ENCODE results near the gene ERF.

The ERF gene

DNA sequence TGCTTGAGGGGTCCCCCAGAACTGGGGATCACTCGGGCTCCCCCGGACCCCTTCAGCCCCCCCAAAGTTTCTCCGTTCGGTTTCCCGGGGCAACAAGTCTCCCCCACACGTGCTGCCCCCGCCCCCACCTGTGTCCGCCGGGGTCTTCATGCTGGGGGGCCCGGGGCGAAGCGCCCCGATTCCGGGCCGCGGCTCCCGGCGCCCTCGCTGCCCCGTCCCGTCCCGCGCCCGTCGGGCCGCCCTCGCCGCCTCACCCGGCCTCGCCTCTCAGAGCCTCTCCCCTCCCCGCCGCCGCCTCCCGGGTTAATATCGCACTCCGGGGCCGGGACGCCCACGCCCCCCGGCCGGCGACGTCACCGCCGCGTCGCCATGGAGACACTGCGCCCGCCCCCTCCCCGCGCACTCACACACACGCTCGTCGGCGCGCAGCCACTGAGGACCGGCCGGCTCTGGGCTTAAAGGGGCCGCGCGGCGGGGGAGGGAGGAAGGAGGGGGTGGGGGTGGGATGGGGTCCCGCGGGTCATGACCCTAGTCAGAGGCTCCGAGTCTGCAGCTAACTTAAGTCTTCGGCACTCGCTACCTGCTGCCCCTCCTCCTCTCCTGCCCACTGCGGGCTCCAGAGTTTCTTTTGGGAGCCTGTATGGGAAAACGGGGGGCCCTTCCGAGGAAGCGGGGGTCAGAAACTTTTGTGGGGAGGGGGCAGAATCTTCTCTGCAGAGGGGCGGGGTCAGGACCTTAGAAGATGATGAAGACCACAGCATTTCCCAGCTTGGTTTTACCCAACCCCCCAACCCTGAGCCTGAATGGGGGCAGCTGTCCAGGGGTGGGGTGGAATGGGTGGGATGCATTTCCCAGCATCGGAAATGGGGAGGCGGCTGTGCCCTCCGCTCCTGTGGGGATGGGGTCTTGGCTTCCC is at the start of gene ERF:
TSS of gene ERF (minus strand) at position 279 of the 916 bp plus-strand sequence. CDS start at position 150, 129 bp downstream.
- DNase-seq, result peak; percentile 90

- no peak for DNase-seq
Observed at GRCh38 chr19:42303876-42304275, 48.9 kb upstream of the ERF start.

- no peak for DNase-seq
Observed at GRCh38 chr19:42303101-42303464, 48.2 kb upstream of the ERF start.

GRCh38 chr19:42301646-42302203 is 46.8 kb upstream of the ERF start, which contains the start of gene PRR19:
PRR19 (plus strand) TSS chr19:42302132; CDS start chr19:42309585, 7,453 bp downstream.
- DNase-seq, result no peak

DNA sequence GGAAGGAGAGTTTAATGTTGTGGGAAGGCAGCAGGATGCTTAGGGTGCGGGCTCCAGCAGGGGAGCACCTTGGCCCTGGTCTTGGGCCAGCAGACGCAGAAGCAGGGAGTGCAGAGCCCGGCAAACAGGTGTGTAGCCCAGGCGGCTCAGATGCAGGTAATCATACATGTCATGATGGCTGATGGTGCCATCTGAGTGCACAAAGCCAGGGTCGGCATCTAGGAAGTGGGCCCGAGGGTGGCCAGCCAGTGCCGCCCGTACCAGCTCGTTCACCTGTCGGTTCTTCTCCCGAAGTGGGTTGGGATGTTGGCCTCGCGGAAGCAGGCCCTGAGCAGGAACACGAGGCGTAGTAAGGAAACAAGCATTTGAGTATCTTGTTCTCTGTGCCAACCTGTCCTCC is 42.1 kb upstream of the ERF start:
- DNase-seq, result no peak

DNA sequence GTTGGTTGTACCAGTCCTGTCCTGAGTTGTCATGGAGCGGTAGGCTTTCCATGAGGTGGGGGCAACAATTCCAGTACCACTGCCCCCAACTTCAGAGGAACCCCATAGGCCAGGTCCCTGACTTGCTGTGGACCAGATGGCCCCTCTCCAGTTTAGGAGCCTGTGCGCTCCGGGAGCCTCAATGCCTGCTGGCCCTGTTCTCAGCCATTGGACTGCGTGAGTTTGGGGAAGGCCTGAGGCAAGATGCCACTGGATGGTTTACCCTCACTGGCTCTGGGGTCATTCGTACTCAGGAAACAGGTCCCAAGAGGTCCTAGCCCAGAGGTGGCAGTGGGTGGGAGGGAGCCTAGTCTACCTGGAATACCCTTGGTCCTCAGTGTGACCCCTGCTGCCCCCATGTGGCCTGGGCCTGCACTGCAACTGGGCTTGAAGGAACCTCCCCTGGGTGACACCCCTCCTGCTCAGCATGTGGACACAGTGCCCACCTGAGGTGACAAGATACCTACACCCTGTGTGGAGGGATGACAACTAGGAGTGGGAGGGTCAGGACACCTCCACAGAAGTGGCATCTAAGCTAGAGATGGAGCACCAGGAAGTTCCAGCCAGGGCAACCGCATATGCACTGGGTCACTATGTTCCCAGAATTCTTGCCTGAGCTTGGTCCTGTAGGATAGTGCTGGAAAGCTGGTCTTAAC is 41.0 kb upstream of the ERF start:
- peak; percentile 83 for DNase-seq

GRCh38 chr19:42295342-42295741 is 40.4 kb upstream of the ERF start:
- DNase-seq, result no peak

GRCh38 chr19:42294471-42295137 is 39.7 kb upstream of the ERF start:
- DNase-seq, result no peak

- DNase-seq, result no peak
Observed at GRCh38 chr19:42293948-42294347, 39.0 kb upstream of the ERF start.

DNA sequence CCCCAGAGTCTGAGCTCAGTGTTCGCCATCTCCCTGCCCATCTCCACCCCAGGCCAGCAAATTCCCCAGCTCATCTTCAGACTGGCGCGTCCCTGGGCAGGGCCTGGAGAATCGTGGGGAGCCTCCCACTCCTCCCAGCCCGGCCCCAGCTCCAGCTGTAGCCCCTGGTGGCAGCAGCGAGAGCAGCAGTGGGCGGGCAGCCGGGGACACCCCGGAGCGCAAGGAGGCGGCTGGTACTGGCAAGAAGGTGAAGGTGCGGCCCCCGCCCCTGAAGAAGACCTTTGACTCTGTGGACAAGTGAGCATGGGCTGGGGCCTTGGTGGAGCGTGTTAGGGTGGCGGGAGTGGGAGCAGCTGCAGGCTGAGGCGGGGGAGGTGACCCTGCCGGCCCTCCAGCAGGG is 38.6 kb upstream of the ERF start:
- DNase-seq, result no peak

DNA sequence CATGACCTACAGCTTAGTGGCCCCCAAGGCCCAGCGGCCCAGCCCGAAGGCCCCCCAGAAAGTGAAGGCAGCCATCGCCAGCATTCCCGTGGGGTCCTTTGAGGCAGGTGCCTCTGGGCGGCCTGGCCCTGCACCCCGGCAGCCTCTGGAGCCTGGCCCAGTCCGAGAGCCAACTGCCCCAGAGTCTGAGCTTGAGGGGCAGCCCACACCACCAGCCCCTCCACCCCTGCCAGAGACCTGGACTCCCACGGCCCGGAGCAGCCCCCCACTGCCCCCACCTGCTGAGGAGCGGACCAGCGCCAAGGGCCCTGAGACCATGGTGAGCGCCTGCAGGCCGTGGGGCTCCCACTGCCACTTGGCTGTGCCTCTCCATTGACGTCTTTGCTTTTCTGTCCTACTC is 38.0 kb upstream of the ERF start:
- DNase-seq, result no peak

DNA sequence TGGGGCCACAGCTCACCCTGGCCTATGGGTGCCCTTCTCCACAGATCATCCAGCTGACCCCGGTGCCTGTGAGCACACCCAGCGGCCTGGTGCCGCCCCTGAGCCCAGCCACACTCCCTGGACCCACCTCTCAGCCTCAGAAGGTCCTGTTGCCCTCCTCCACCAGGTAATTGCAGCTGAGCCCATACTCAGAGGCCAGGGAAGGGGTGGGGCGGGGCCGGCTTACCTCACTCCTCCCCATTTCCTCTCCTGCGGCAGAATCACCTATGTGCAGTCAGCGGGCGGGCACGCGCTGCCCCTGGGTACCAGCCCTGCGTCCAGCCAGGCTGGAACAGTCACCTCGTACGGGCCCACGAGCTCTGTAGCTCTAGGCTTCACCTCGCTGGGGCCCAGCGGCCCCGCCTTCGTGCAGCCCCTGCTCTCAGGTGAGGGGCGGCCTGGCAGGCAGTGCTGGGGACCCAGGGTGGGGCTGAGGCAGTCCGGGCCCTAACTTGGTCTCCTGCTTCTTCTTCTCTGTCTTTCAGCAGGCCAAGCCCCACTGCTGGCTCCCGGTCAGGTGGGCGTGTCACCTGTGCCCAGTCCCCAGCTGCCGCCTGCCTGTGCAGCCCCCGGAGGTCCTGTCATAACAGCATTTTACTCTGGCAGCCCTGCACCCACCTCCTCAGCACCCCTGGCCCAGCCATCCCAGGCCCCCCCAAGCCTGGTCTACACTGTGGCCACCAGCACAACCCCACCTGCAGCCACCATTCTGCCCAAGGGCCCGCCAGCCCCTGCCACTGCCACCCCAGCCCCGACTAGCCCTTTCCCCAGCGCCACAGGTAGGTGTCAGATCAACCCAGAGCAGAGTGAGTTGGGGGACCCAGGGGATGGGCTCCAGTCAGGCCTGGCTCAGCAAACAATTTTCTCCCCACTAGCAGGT is 37.4 kb upstream of the ERF start:
- no peak for DNase-seq

GRCh38 chr19:42291435-42291810 is 36.5 kb upstream of the ERF start:
- DNase-seq, result no peak

DNA sequence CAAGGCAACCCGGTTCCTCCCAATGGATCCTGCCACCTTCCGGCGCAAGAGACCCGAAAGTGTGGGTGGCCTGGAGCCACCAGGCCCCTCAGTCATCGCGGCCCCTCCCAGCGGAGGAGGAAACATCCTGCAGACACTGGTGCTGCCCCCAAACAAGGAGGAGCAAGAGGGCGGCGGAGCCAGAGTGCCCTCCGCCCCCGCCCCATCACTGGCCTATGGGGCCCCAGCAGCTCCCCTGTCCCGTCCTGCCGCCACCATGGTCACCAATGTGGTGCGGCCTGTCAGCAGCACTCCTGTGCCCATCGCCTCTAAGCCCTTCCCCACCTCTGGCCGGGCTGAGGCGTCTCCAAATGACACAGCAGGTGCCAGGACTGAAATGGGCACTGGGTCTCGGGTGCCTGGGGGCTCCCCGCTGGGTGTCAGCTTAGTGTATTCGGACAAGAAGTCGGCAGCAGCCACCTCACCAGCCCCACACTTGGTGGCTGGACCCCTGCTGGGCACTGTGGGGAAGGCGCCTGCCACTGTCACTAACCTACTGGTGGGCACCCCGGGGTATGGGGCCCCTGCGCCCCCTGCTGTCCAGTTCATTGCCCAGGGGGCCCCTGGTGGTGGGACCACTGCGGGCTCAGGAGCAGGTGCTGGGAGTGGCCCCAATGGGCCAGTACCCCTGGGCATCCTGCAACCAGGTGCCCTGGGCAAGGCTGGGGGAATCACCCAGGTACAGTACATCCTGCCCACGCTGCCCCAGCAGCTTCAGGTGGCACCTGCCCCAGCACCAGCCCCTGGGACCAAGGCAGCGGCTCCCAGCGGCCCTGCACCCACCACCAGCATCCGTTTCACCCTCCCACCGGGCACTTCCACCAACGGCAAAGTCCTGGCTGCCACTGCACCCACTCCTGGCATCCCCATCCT is 35.9 kb upstream of the ERF start:
- no peak for DNase-seq

DNA sequence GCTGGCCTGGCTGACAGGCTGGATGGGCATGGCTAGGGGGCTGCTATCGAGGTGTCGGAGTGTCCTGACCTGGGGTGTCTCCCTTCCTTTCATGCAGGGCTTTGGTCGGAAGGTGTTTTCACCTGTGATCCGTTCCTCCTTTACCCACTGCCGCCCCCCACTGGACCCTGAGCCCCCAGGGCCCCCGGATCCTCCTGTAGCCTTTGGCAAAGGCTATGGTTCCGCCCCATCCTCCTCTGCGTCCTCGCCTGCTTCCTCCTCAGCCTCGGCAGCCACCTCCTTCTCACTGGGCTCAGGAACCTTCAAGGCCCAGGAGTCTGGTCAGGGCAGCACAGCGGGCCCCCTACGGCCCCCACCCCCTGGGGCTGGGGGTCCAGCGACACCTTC is 35.2 kb upstream of the ERF start:
- DNase-seq, result no peak

DNA sequence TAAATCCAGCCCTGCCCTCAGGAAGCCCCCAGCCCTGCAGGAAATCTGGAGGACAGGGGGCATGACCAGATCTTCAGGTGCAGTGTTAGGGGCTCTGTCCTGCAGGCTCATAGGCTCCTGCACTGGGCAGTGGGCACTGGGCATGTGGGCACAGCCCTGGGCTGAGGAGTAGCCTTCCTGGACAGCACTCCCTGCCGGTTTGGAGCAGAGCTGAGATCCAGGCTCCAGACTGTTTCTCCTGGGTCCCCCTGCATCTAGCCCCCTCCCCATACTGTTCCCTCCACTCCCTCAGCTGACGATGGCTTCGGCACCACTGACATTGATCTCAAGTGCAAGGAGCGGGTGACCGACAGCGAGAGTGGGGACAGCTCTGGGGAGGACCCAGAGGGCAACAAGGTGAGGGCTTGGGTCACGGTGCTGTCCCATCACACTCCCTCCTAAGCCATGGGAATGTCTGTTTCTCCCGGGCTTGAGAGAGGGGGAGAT is 34.7 kb upstream of the ERF start:
- DNase-seq, result no peak

GRCh38 chr19:42288881-42289555 is 34.1 kb upstream of the ERF start:
- no peak for DNase-seq

DNA sequence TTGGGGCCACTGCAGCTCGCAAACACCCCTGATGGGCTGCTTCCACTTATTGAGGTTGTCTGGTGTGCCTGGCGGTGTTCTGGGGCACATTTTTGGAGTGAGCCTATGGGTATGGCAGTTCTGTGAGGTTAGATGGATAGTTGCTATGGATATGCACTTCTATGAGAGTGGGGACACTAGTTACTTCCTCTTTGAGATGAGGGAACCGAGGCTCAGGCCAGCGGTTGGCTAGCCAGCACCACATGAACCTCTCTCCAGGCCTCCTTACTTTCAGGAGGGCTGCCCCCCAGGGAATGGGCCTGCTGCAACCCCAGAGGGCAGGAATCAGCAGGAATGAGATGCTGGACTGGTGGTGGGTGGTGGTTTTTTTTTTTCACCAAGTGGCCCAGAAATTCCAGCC is 33.5 kb upstream of the ERF start:
- DNase-seq, result no peak

DNA sequence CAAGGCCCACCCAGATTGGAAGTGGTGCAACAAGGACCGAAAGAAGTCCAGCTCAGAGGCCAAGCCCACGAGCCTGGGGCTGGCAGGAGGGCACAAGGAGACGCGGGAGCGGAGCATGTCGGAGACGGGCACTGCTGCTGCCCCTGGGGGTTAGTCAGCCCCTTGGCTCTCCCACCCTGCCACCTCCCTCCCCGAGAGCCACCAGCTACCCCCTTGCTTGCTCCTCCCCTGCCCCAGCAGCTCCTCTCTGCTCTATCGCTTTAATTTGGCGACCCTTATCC is 32.8 kb upstream of the ERF start:
- no peak for DNase-seq

DNA sequence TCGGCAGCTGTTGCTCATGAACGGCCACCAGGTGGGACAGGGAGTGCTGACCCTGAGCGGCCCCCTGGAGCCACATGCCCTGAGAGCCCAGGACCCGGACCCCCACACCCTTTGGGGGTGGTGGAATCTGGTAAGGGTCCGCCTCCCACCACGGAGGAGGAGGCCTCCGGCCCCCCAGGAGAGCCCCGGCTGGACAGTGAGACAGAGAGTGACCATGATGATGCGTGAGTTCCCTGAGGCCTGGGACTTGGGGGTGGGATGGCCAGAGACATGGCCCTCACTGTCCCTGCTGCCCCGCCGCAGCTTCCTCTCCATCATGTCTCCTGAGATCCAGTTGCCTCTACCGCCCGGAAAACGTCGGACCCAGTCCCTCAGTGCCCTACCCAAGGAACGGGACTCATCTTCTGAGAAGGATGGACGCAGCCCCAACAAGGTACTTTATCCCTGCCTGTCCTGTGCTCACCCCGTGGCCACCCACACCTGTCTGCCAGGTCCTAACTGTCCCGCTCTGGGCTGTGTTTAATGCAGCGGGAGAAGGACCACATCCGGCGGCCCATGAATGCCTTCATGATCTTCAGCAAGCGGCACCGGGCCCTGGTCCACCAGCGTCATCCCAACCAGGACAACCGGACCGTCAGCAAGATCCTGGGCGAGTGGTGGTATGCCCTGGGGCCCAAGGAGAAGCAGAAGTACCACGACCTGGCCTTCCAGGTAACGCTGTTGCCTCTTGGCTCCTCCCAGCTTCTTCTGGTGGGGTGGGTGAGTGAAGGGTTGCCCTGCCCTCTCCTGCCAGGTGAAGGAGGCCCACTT is 32.3 kb upstream of the ERF start:
- DNase-seq, result no peak

All from activated effector memory CD4-positive, alpha-beta T cell treated with Interleukin-2 at 50 U/mL for 16 hours (primary cell).